HT1080 (cell line): ENCODE results near the gene SIM2. TPM values are rescaled to one million over a fixed set of nuclear protein-coding genes. Genes with fewer than 3 reads are reported as not detected.

Experiments used
- DNase-seq: peaks from one replicate; pipeline ENCODE4 v3.0.0-alpha.2; 2015; ENCODE audit warnings: low read depth
- total RNA-seq: library from RNA; depleted of rRNA; stranded (reverse); fragments of >200 nt; shearing (Covaris generic); gene quantifications from 2 replicates; pipeline ENCODE4 v1.2.3, GENCODE V29; 2014

The SIM2 gene
- total RNA-seq, 1 experiment from 2014 or later = 2.3 TPM

- DNase-seq = no peak
These were observed 14.8 kb downstream of the SIM2 start for GRCh38 chr21:36713746-36714145.

DNA sequence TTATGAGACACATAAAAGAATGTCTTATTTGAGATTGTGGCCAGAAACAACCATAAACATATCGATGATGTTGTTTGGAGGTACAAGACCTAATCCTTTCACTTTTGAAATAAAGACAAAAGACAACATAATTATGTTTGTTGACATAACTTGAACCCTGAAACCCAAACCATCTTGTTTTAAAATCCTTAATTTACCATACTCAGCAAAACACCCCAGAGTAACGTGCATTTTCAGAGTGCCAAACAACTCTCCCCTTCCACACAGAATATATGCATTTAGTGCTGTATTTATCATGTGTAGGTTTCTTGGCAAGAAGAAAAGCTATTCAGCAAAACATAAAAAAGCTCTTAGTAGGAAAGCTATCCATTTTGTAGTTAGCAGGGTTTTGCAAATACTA lies 17.5 kb downstream of the SIM2 start:
- DNase-seq = no peak

GRCh38 chr21:36716836-36717235 lies 17.9 kb downstream of the SIM2 start:
- no peak for DNase-seq

DNA sequence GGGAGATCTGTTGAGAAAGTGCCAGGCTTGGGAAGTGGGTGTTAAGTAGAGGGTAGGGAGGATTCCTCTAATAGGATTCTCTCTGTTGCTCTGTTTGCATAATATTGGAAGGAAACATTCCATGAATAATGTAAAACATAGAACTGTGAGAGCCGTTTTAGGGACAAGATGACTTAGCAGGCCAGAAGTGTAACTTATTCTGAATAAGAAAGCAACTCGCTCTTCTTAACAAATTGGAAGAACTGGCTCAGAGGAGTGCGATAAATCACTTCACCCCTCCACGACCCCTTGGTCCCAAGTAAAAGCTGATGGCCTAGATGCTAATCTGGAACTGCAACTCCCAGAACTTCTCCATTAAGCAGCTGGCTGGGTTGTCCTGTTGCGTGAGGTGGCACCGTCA lies 19.1 kb downstream of the SIM2 start:
- no peak for DNase-seq

DNA sequence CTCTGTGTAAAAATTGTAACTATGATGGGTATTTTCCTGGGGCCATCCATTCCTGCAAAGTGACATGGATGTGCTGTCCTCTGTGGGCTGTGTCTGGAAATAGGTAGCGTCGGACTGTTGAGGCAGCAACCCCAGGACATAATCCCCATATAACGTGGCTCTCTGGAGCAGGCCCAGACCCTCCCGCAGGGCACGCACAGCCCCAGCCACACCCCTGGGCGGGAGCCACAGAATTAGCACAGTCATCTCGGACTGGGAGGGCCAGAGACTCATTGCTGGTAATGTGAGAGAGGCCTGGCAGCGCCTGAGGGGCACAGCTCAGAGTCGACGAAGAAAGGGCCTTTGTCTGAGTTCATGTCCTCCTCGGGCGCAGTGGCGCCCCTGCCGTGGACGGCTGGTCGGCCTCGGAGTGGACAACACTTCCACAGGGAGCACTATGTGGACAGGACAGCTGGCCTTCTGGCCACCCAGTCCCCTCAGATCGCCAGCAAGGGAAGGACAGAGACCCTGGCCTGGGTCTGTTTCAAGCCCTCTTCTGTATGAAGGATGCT lies 20.1 kb downstream of the SIM2 start:
- no peak for DNase-seq

DNA sequence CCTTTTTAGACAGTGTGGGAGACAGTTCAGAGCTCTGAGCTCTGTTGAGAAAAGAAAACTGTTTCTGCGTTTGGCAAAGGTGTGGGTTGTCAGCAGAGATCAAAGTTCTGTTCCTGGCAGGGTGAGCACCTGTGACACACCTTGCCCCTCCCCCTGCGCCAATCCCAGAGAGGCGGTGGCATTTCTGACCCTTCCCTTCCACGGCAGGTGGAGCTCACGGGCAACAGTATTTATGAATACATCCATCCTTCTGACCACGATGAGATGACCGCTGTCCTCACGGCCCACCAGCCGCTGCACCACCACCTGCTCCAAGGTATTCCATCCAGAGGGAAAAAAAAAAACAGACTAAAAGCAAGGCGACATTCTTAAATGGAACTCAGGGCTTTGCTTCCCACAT lies 20.7 kb downstream of the SIM2 start:
- no peak for DNase-seq

DNA sequence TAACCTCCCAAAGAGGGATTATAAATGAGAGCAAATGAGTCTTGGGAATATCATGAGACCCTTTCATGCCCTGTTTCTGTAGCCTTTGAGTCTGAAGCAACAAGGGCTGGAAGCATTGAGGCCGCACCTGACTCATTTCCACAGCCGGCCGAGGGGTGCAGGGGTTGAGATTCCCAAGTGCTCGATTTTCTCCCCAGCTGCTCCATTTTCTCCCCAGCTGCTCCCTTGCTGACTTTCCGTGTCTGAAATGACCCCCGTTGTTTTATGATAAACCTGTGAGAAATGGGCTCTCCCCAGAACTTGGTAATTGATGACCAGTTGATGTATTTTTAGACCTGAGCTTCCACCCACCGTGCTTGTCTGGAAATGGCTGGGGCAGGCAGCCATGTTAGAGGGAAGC lies 22.9 kb downstream of the SIM2 start:
- DNase-seq = no peak

GRCh38 chr21:36722370-36723368 lies 23.8 kb downstream of the SIM2 start:
- no peak for DNase-seq

GRCh38 chr21:36723371-36723881 lies 24.5 kb downstream of the SIM2 start:
- DNase-seq = no peak

DNA sequence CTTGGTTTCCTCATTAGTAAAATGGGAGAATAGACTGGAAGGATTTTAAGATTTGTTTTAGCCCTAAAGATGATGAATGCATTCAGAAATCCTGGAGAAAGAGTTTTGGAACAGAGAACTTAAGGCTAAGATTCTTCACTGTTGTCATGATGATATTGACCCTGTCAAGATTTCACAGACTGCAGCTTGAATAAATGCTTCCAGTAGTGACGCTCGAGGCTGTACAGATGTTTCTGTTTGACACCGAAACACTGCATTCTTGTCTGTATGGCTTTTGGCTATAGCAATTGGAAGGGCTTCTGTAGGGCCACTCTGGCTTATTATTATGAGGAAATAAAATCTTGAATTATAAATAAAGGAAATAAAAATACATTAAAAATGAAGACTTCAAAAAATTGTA lies 25.7 kb downstream of the SIM2 start:
- DNase-seq = no peak

DNA sequence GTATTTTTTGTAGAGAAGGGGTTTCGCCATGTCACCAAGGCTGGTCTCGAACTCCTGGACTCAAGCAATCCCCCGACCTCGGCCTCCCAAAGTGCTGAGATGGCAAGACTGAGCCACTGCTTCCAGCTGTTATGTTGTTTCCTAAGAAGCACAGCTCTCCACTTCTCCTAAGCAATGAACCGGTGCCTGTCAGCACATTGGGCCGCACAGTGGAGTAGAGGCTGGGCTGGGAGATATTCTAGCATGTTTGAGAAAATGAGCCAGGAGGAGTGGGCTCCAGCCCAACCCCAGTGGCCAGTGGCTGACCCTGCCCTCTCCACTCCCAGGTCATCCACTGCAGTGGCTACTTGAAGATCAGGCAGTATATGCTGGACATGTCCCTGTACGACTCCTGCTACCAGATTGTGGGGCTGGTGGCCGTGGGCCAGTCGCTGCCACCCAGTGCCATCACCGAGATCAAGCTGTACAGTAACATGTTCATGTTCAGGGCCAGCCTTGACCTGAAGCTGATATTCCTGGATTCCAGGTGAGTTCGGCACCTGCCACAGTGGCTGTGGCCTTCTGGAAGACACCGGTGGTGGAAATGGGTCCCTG lies 27.0 kb downstream of the SIM2 start:
- no peak for DNase-seq

DNA sequence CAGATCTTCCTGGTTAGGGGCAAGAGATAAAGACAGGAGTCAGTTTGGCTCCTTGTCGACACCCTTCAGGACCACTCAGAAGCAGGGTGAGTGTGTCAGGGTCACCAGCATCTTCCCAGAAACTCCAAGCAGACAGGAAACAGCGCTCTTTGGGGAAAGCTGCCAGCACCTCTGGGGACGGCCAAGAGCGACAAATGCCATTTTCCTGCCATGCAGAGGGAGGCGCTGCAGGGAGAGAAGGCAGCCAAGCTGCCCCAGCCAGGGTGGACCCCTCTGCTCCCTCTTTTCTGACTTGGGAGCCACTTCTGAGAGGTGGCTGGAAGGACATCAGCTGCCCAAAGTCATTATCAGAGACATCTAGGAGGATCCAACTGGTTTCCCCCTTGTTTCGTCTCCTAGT lies 29.0 kb downstream of the SIM2 start:
- DNase-seq = no peak

DNA sequence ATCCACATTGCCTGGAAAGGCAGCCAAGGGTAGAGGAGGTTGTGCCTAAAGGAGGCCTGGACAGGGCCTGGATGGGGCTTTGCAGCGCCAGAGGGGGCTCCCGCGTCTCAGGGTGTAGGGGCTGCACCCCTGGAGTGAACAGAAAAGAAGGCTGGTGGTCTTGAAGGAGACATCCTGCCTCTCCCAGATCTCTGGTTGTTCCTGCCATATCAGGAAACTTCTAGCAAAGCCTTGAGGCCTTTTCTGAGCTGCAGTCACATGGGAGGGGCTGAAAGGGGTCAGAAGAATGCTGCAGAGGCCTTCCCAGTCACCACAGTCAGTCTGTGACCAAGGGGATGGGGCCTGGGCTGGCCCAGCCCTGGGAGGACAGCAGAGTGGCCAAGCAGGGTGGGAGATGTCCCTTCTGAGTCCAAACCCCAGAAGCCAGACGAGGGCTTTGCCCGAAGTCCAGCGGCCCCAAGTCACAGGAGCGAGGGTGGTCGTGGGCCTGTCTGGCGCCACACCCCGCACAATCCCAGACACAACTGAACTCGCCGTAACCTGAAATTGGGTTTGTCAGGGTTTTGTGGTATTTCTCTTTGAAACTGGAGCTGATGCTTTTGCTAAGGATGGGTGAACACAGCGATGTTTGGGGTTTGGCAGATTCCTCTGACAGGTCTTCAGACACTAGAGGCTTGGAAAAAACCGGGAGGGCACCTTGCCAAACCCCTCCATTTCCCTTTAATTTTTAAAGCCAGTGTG lies 29.6 kb downstream of the SIM2 start:
- DNase-seq = no peak

- DNase-seq = no peak
These were observed 30.5 kb downstream of the SIM2 start for GRCh38 chr21:36729310-36729970.

DNA sequence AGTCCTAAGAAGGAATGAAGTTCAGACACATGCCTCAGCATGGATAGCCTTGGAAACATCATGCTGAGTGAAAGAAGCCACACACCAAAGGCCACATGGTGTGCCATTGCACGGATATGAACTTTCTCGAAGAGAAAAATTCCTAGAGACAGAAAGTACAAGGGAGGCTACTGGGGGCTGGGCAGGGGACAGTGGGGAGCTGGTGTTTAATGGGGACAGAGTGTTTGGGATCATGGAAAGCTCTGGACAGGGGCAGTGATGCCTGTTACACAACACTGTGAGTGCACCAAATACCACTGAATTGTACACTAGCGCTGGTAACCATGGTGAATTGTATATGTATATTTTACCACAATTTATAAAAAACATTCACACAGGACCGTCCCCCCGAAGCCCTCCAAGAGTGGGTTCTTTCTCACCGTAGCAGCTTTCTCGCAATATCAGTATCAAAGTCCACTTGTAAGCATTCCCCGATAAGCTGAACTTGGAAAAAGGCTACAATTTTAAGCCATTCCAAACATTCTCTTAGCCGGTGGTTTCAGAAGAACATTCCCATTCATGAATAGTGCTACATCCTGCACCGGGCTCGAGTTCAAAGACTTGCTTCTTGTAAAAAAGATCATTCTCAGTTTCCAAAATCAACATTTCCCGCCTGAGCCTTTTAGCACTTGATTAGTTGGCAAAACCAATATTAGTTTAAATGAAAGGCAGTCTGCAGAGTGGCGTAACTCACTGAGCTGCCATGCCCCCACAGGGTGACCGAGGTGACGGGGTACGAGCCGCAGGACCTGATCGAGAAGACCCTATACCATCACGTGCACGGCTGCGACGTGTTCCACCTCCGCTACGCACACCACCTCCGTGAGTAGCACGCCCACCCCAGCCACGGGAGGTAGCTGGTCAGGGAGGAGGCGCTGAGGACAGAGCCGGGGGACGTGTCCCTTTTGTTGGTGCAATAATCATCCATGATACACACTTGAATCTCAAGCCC lies 31.7 kb downstream of the SIM2 start:
- no peak for DNase-seq

GRCh38 chr21:36732217-36732616 lies 33.3 kb downstream of the SIM2 start:
- no peak for DNase-seq

- no peak for DNase-seq
These were observed 33.8 kb downstream of the SIM2 start for GRCh38 chr21:36732761-36733160.

GRCh38 chr21:36733857-36734256 lies 34.9 kb downstream of the SIM2 start:
- DNase-seq = no peak

GRCh38 chr21:36734367-36735200 lies 35.7 kb downstream of the SIM2 start:
- no peak for DNase-seq
